SK-N-SH (cell line): Measurements from ENCODE around the gene RGL4.
"Not testable (repeated sequence)": the region's sequence is repeated elsewhere in the genome, so short reads cannot be mapped to it uniquely, and the experiment has no call there.

Source experiments
- CTCF ChIP-seq: fragments of 200-600 bp; sonication (generic); IDR thresholded peaks from 2 replicates; pipeline ENCODE4 v1.6.1; 2017; ENCODE audit warnings: antibody characterized with exemption, mild to moderate bottlenecking, moderate library complexity
- EP300 ChIP-seq, 2 experiments: IDR thresholded peaks; 2 replicates each; pipeline versions ENCODE4 v1.4.0 to v1.6.1; 2012; ENCODE audit warnings: borderline replicate concordance in 1 of 2, low read depth in 1 of 2, low read length in 1 of 2
- GABPA ChIP-seq: IDR thresholded peaks from 2 replicates; pipeline ENCODE4 v1.4.0; 2012; ENCODE audit warnings: low read depth, mild to moderate bottlenecking
- IRF3 ChIP-seq: fragments of 150-350 bp; IDR thresholded peaks from 2 replicates; pipeline ENCODE4 v1.6.1; 2016; ENCODE audit warnings: mild to moderate bottlenecking, low read depth, low read length
- JUND ChIP-seq: IDR thresholded peaks from 2 replicates; pipeline ENCODE4 v1.4.0; 2012
- MAX ChIP-seq: IDR thresholded peaks from 2 replicates; pipeline ENCODE4 v1.4.0; 2012; ENCODE audit warnings: low read depth
- MXI1 ChIP-seq: IDR thresholded peaks from 2 replicates; pipeline ENCODE4 v1.6.1; 2012; ENCODE audit warnings: mild to moderate bottlenecking, low read depth, low read length, improper control_type of control experiment
- PBX3 ChIP-seq: IDR thresholded peaks from 2 replicates; pipeline ENCODE4; 2012
- RCOR1 ChIP-seq: fragments of 150-350 bp; IDR thresholded peaks from 2 replicates; pipeline ENCODE4 v1.6.1; 2017; ENCODE audit warnings: antibody characterized with exemption, low read length
- SMC3 ChIP-seq: IDR thresholded peaks from 2 replicates; pipeline ENCODE4 v1.6.1; 2012; ENCODE audit warnings: low read depth, low read length, improper control_type of control experiment
- YY1 ChIP-seq: IDR thresholded peaks from 2 replicates; pipeline ENCODE4 v1.4.0; 2012; ENCODE audit warnings: low read depth, mild to moderate bottlenecking

GRCh38 chr22:23672307-23673049 lies 18.3 kb upstream of the RGL4 start:
- not testable (repeated sequence) for TF ChIP-seq SMC3; IRF3; GABPA; CTCF; EP300 (IDR thresholded peaks at IDR 0.05; ENCODE audit: borderline replicate concordance in 1 of 2, low read depth in 1 of 2, low read length in 1 of 2); PBX3; MAX; RCOR1; MXI1; JUND; YY1
